ENCODE measurements around the gene MGAT5.

MGAT5 gene

GRCh38 chr2:134445985-134446382 lies 192.1 kb downstream of the MGAT5 start:
- no peak for TF ChIP-seq NFIC (IDR thresholded peaks at IDR 0.05)
- TF ChIP-seq EGR1 (IDR thresholded peaks at IDR 0.05): no peak
- TF ChIP-seq CREB1 (IDR thresholded peaks at IDR 0.05; ENCODE audit: low read depth): no peak

GRCh38 chr2:134446383-134447017 lies 192.6 kb downstream of the MGAT5 start:
- TF ChIP-seq EP300 (IDR thresholded peaks at IDR 0.05; ENCODE audit: borderline replicate concordance) (no peak), TAF1 (IDR thresholded peaks at IDR 0.05; ENCODE audit: low read depth) (no peak), NFIC (IDR thresholded peaks at IDR 0.05) (no peak), CEBPB (IDR thresholded peaks at IDR 0.05) (no peak), USF1 (IDR thresholded peaks at IDR 0.05) (no peak), TEAD4 (IDR thresholded peaks at IDR 0.05) (no peak), FOXM1 (IDR thresholded peaks at IDR 0.05; ENCODE audit: borderline replicate concordance, low read depth) (no peak), REST (IDR thresholded peaks at IDR 0.05; ENCODE audit: low read depth) (no peak)

- TF ChIP-seq FOXM1 (IDR thresholded peaks at IDR 0.05; ENCODE audit: borderline replicate concordance, low read depth) (no peak), EP300 (IDR thresholded peaks at IDR 0.05; ENCODE audit: borderline replicate concordance) (no peak), USF1 (IDR thresholded peaks at IDR 0.05) (no peak), TEAD4 (IDR thresholded peaks at IDR 0.05) (no peak), REST (IDR thresholded peaks at IDR 0.05; ENCODE audit: low read depth) (no peak), YY1 (IDR thresholded peaks at IDR 0.05; ENCODE audit: low read depth) (no peak), NFIC (IDR thresholded peaks at IDR 0.05) (no peak), TAF1 (IDR thresholded peaks at IDR 0.05; ENCODE audit: low read depth) (no peak), TCF12 (IDR thresholded peaks at IDR 0.05; ENCODE audit: low read depth) (no peak), CEBPB (IDR thresholded peaks at IDR 0.05) (no peak), MAX (IDR thresholded peaks at IDR 0.05) (no peak), ZBTB7A (IDR thresholded peaks at IDR 0.05; ENCODE audit: low read depth) (no peak), EGR1 (IDR thresholded peaks at IDR 0.05) (no peak), RAD21 (IDR thresholded peaks at IDR 0.05; ENCODE audit: low read depth) (no peak), CREB1 (IDR thresholded peaks at IDR 0.05; ENCODE audit: low read depth) (no peak)
Measured at GRCh38 chr2:134447669-134448068, 193.8 kb downstream of the MGAT5 start.

GRCh38 chr2:134448650-134449049 lies 194.8 kb downstream of the MGAT5 start:
- TF ChIP-seq MAX (IDR thresholded peaks at IDR 0.05) (no peak), NFIC (IDR thresholded peaks at IDR 0.05) (no peak), CREB1 (IDR thresholded peaks at IDR 0.05; ENCODE audit: low read depth) (no peak), TAF1 (IDR thresholded peaks at IDR 0.05; ENCODE audit: low read depth) (no peak), EGR1 (IDR thresholded peaks at IDR 0.05) (no peak), REST (IDR thresholded peaks at IDR 0.05; ENCODE audit: low read depth) (no peak), USF1 (IDR thresholded peaks at IDR 0.05) (no peak), CEBPB (IDR thresholded peaks at IDR 0.05) (no peak), TEAD4 (IDR thresholded peaks at IDR 0.05) (no peak), ZBTB7A (IDR thresholded peaks at IDR 0.05; ENCODE audit: low read depth) (no peak), TCF12 (IDR thresholded peaks at IDR 0.05; ENCODE audit: low read depth) (no peak), FOXM1 (IDR thresholded peaks at IDR 0.05; ENCODE audit: borderline replicate concordance, low read depth) (no peak), YY1 (IDR thresholded peaks at IDR 0.05; ENCODE audit: low read depth) (no peak), EP300 (IDR thresholded peaks at IDR 0.05; ENCODE audit: borderline replicate concordance) (no peak), RAD21 (IDR thresholded peaks at IDR 0.05; ENCODE audit: low read depth) (no peak)
